T-helper 1 cell treated with Interleukin-12 subunit alpha and Interleukin-12 subunit beta and Interleukin-4 antibody, amounts not matched to agents 30 ng/mL and 1 ng/mL, for 36 hours (primary cell): ENCODE results near the gene NUDT16L1. TPM values are rescaled to one million over a fixed set of nuclear protein-coding genes. Genes with fewer than 3 reads are reported as not detected.

Experiments
- intact Hi-C: fragments of 100-400 bp; cut with micrococcal nuclease; formaldehyde crosslinking; loops from one replicate; pipeline ENCODE4 v1.15.1; 2024
- total RNA-seq: library from RNA; stranded (reverse); gene quantifications from 2 replicates; pipeline ENCODE4 v1.2.3, GENCODE V29; 2022

NUDT16L1 gene
- total RNA-seq, 1 donor from 2014 or later = 45.3 TPM

GRCh38 chr16:4663777-4664465, 29.4 kb upstream of the NUDT16L1 start:
- intact Hi-C loops = loop anchor here (2.0 to 5.0 kb wide), 4 partner anchors 39 to 252 kb away; partner anchors contain the start of genes ANKS3, DNAAF8 and MGRN1

DNA sequence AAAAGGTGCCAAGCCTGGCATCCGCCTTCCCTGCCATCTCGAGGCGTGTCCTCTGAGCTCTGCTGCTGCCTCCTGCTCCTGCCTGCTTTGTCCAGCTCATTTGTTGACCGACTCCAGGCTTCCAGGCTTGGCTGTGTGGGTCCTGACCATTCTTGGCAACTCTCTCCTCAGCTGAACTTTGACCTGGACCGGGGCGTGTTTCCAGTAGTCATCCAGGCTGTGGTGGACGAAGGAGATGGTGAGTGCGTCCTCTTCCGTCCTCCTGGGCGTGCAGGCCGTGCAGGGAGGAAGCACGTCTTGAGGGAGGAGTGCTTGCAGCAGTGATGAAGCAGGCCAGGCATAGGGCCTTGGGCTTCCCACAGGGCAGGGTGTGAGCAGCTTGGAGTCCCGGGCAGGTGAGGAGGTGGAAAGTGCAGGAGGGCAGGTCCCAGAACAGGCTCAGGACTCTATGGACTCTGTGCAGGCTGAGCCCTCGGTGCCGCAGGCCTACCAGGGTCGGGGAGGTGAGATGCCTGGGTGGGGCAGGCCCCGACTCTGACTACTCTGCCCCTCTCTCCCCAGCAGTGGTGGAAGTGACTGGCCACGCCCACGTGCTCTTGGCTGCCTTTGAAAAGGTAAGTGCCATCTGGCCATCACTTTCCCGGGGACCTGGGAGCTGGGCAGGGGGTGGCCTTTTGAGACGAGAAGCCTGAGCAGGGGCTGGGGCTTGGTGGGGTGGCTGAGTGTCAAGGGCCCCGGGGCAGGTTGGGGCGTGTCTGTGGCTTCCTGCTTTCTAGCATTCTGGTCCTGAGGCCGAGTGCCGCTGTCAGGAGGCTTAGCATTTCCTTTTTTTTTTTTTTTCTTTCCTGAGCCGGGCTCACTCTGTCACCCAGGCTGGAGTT, 28.6 kb upstream of the NUDT16L1 start:
- intact Hi-C loops = loop anchor here (1.0 to 5.0 kb wide), 6 partner anchors 12 to 252 kb away; partner anchors contain the start of genes ANKS3, DNAAF8, MGRN1 and NUDT16L1

DNA sequence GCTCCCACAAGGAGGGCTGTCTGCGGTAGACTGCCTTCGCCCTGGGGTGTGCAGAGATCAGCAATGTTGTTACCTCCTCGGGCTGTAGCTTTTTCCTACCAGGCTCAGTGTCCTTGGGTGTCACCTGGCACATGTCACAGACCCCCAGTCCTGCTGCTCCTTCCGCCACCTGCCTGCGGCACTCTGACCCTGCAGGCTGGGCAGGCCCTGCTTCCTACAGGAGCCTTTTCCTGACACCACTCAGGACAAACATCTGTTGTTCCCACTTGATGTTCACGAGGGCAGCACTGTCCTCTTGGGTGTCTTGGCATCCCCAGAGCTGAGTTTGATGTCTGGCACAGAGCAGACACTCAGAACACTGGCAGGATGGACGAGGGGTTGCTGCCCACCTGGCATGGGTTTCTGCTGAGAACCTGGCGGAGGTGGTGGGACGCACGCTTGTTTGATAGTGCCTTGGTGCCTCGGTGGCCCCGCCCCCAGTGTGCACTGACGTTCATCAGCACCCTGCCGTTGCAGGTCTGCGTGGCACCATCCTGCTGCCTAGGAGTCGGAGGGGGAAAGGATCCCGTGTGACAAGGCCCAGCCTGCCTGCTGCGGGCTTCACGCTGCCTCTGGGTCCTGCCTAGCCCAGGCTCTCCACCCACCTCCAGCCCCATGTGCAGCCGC, 26.7 kb upstream of the NUDT16L1 start:
- intact Hi-C loops = no loop called here

GRCh38 chr16:4667203-4667963, 26.0 kb upstream of the NUDT16L1 start:
- intact Hi-C loops = no loop called here

GRCh38 chr16:4668313-4668960, 24.9 kb upstream of the NUDT16L1 start:
- intact Hi-C loops = no loop called here

- intact Hi-C loops = no loop called here
Measured at GRCh38 chr16:4673387-4674046, 19.8 kb upstream of the NUDT16L1 start.

- intact Hi-C loops = loop anchor here (5.0 kb wide), 1 partner anchor 92 kb away; the partner anchor contains the start of gene ZNF500
Measured at GRCh38 chr16:4674926-4675530, 18.3 kb upstream of the NUDT16L1 start.

GRCh38 chr16:4675864-4676786, 17.2 kb upstream of the NUDT16L1 start:
- intact Hi-C loops = loop anchor here (1.0 to 5.0 kb wide), 6 partner anchors 11 to 91 kb away; partner anchors contain the start of genes MGRN1, NUDT16L1 and ZNF500

GRCh38 chr16:4676831-4677230, 16.5 kb upstream of the NUDT16L1 start:
- intact Hi-C loops = loop anchor here (1.0 to 5.0 kb wide), 6 partner anchors 12 to 90 kb away; partner anchors contain the start of genes MGRN1, NUDT16L1 and ZNF500

GRCh38 chr16:4677390-4677789, 16.0 kb upstream of the NUDT16L1 start:
- intact Hi-C loops = loop anchor here (5.0 kb wide), 1 partner anchor 90 kb away; the partner anchor contains the start of gene ZNF500

- intact Hi-C loops = loop anchor here (5.0 kb wide), 1 partner anchor 89 kb away; the partner anchor contains the start of gene ZNF500
Measured at GRCh38 chr16:4677994-4678393, 15.4 kb upstream of the NUDT16L1 start.

DNA sequence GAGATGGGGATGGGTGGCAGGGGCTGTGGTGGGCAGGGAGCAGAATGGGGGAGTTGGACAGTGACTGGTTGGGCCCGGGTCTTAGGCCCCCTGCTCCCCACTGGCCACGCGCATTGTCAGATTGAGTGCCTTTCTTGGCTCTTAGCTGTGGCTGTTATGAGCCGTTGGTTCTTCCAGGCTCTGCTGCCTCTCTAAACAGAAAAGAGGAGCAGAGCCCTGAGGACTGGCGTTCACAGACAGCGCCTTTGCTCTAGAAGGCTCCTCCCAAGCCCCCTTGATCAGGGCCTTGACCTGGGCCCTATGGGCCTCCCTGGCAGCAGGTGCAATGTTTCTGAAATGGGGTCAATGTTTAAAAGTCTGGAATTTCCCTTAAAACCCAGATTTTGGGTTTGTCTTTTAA, 14.8 kb upstream of the NUDT16L1 start:
- intact Hi-C loops = loop anchor here (5.0 kb wide), 1 partner anchor 89 kb away; the partner anchor contains the start of gene ZNF500

DNA sequence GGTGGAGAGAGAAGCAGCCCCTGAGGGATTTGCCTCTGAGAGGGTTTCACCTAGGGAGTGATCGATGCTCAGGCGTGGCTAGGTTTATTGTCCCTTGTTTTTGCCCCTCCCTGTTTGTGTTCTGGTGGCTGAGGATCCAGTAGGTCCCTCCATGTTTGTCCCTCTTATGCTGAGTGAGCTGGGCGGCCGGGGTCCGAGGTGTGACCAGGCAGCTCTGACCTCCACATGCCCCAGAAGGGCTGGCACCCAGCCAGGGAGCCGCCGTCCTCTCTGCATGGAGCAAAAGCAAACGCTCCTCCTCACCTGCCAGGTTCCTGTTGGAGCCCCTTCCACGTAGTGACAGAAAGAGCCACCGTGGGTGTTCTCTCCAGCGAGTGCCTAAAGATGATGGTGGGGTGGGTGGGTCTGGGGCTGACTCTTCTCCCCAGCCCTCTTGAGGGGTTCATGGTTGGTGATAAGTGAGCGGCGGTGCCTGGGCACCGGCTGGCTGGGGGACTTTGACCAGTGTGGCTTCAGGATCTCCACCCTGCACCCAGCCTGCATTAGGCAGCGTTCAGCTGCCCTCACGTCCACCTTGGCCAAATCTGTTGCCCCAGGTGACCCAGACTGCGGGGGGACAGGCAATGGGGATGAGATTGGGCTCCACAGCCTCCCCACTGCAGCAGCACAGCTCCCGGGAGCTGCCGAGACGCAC, 14.1 kb upstream of the NUDT16L1 start:
- intact Hi-C loops = loop anchor here (5.0 kb wide), 1 partner anchor 88 kb away; the partner anchor contains the start of gene ZNF500

DNA sequence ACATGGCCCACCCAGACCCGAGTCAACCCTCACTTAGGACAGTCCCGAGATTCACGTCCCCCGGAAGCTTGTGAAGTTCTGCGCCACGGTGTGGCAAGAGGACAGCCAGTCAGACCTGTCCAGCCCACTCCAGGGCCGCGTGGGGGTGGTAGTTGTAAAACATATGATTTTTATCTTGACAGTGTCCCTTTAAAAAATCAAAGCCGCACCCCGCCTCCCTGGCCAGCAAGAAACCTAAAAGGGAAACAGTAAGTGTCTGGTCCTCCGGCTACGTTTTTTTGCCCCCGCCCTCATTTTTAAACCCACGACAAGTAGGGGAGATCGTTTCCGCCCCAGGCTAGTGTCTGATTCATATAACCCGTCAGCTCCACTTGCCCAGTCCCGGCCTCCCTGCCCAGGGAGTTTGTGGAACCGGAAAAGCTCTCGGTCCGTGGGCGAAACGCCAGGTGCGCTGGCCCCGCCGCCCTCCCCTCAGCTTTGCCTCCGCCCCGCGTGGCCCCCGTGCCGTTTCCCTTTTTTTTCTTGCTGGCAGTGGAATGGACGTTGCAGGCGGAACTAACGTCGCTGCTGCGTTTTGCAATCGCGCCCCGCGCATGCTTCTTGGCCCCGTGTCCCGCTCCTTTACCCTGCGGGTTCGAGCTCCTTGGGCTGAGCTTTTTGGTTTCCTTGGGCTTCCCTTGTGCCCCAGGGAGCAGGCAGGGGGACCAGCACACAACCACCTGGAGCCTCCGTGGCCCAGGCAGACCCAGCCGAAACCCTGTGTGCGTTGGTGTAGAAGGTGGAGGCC, 13.3 kb upstream of the NUDT16L1 start:
- intact Hi-C loops = loop anchor here (5.0 kb wide), 1 partner anchor 87 kb away; the partner anchor contains the start of gene ZNF500

GRCh38 chr16:4680673-4681470, 12.5 kb upstream of the NUDT16L1 start:
- intact Hi-C loops = no loop called here
